Spleen (tissue), 7 donors: ENCODE data around the gene MAN1C1.

Experiments used
- POLR2A ChIP-seq, 3 donors: fragments of 450-650 bp; IDR thresholded peaks; one replicate each; pipeline ENCODE4 v1.5.1; 2017; ENCODE audit warnings: antibody characterized with exemption in 3 of 3, mild to moderate bottlenecking in 1 of 3
- TF ChIP-seq, protein P1 (sequence below), 11 experiments: fragments of 200-600 bp in 7 of 11; fragments of 450-650 bp in 4 of 11; sonication (generic) in 4 of 11; IDR thresholded peaks in 8 of 11; conservative IDR thresholded peaks in 3 of 11; 1 replicate in 7 of 11; 2 replicates in 4 of 11; pipeline versions ENCODE4 v1.4.0 to v1.8.0; 2016 to 2021; ENCODE audit warnings: antibody characterized with exemption in 11 of 11, inconsistent platforms in 4 of 11, mild to moderate bottlenecking in 1 of 11
- donor health status: DM: no; HTN: no; CAD: no; lungs with moderate emphysema.
- donor health status: DM: no; HTN: no; CAD: no.
- donor health status: DM: no; HTN: no; CAD: no.

DNA sequence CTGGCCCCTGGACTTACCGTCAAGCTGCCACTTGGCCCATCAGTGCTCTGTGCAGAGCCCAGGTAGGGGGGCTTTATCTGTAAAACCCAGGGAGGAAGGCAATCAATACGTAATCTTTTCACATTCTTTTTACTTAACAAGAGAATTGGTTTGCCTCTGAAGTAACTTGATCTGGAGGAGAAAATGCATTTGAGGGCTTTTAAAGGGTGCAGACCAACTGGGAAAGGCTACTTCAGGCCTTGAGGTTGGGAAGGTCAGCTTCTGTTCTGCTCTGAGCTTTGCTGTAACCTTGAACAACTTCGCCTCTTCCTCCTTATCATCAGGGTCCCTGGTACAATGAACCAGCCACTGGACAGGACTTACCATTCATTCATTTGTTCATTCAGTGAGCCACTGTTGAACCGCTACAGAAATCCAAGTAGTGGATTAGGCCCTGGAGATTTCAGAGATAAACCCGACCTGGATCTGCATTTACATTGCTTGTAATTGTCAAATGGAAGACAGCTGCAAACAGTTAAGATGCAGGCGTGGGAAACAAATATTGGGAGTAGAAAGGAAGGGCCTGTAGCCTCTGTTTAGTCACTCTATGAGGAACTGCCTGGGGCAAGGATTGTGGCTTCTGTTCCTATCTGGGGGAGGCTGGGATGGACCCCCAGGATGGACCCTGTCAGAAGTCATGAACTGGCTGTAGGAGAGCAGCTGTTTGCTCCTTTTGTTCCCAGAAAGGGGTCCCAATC is 90.9 kb downstream of the MAN1C1 start:
- TF ChIP-seq, protein P1, sequence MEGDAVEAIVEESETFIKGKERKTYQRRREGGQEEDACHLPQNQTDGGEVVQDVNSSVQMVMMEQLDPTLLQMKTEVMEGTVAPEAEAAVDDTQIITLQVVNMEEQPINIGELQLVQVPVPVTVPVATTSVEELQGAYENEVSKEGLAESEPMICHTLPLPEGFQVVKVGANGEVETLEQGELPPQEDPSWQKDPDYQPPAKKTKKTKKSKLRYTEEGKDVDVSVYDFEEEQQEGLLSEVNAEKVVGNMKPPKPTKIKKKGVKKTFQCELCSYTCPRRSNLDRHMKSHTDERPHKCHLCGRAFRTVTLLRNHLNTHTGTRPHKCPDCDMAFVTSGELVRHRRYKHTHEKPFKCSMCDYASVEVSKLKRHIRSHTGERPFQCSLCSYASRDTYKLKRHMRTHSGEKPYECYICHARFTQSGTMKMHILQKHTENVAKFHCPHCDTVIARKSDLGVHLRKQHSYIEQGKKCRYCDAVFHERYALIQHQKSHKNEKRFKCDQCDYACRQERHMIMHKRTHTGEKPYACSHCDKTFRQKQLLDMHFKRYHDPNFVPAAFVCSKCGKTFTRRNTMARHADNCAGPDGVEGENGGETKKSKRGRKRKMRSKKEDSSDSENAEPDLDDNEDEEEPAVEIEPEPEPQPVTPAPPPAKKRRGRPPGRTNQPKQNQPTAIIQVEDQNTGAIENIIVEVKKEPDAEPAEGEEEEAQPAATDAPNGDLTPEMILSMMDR (IDR thresholded peaks at IDR 0.05 in 8 of 11, conservative IDR thresholded peaks at IDR 0.05 in 3 of 11): no peak
- TF ChIP-seq POLR2A (IDR thresholded peaks at IDR 0.05): no peak
